SU-DHL-6 (cell line): ENCODE results near the gene SC5D.

Source experiments
- EZH2phosphoT487 ChIP-seq: fragments of 200-600 bp; sonication (generic), shearing (Covaris generic); conservative IDR thresholded peaks from 2 replicates; pipeline ENCODE4 v1.6.1; 2018; ENCODE audit warnings: mild to moderate bottlenecking, antibody characterized with exemption, low read length, moderate library complexity, mixed read lengths
- TF ChIP-seq, protein P1 (sequence below): fragments of 200-600 bp; sonication (generic); IDR thresholded peaks from one replicate; pipeline ENCODE4 v1.5.1; 2017; ENCODE audit warnings: antibody characterized with exemption, mild to moderate bottlenecking, low read length, moderate library complexity; ENCODE audit not compliant: insufficient read depth, poor library complexity, severe bottlenecking

- TF ChIP-seq, protein P1, sequence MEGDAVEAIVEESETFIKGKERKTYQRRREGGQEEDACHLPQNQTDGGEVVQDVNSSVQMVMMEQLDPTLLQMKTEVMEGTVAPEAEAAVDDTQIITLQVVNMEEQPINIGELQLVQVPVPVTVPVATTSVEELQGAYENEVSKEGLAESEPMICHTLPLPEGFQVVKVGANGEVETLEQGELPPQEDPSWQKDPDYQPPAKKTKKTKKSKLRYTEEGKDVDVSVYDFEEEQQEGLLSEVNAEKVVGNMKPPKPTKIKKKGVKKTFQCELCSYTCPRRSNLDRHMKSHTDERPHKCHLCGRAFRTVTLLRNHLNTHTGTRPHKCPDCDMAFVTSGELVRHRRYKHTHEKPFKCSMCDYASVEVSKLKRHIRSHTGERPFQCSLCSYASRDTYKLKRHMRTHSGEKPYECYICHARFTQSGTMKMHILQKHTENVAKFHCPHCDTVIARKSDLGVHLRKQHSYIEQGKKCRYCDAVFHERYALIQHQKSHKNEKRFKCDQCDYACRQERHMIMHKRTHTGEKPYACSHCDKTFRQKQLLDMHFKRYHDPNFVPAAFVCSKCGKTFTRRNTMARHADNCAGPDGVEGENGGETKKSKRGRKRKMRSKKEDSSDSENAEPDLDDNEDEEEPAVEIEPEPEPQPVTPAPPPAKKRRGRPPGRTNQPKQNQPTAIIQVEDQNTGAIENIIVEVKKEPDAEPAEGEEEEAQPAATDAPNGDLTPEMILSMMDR, result peak; percentile 70
- TF ChIP-seq EZH2phosphoT487, result no peak
Observed at GRCh38 chr11:121321614-121322243, 29.2 kb downstream of the SC5D start.
